Measurements from ENCODE around the gene PPFIA3.
A peak's percentile ranks its signal among the peaks of the same experiment; 100 is the strongest.

Gene PPFIA3

DNA sequence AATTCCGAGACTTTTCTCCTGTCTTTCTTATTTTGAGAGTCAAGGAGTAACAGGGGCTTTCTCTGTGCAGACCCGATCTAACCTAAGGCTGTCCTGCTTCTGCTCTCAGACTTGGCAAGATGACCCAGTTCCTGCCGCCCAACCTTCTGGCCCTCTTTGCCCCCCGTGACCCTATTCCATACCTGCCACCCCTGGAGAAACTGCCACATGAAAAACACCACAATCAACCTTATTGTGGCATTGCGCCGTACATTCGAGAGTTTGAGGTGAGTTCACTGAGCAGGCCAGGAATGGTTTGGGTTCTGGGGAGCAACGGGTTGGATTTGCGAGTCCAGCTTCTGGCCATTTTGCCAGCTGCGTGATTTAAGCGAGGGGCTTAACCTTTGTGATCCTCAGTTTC, 33.0 kb upstream of the PPFIA3 start:
- H3K4me3 Mint-ChIP-seq = peak overlapping the region; percentile 75 to 99 (median 80)
- peak overlapping the region; percentile 80 to 93 (median 92) for H3K27ac Mint-ChIP-seq
- peaks cover 24% of the 10 kb centered on the region for H3K4me1 Mint-ChIP-seq
- H3K9me3 Mint-ChIP-seq = no peaks in the 10 kb centered on the region
- peaks cover 38% of the 10 kb centered on the region for H3K36me3 Mint-ChIP-seq (ENCODE audit: low read depth)
- TF ChIP-seq, protein P1, sequence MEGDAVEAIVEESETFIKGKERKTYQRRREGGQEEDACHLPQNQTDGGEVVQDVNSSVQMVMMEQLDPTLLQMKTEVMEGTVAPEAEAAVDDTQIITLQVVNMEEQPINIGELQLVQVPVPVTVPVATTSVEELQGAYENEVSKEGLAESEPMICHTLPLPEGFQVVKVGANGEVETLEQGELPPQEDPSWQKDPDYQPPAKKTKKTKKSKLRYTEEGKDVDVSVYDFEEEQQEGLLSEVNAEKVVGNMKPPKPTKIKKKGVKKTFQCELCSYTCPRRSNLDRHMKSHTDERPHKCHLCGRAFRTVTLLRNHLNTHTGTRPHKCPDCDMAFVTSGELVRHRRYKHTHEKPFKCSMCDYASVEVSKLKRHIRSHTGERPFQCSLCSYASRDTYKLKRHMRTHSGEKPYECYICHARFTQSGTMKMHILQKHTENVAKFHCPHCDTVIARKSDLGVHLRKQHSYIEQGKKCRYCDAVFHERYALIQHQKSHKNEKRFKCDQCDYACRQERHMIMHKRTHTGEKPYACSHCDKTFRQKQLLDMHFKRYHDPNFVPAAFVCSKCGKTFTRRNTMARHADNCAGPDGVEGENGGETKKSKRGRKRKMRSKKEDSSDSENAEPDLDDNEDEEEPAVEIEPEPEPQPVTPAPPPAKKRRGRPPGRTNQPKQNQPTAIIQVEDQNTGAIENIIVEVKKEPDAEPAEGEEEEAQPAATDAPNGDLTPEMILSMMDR (IDR thresholded peaks at IDR 0.05; ENCODE audit: unreplicated experiment in 3 of 3) = no peak
- no peaks in the 10 kb centered on the region for H3K27me3 Mint-ChIP-seq (ENCODE audit: low read depth)

DNA sequence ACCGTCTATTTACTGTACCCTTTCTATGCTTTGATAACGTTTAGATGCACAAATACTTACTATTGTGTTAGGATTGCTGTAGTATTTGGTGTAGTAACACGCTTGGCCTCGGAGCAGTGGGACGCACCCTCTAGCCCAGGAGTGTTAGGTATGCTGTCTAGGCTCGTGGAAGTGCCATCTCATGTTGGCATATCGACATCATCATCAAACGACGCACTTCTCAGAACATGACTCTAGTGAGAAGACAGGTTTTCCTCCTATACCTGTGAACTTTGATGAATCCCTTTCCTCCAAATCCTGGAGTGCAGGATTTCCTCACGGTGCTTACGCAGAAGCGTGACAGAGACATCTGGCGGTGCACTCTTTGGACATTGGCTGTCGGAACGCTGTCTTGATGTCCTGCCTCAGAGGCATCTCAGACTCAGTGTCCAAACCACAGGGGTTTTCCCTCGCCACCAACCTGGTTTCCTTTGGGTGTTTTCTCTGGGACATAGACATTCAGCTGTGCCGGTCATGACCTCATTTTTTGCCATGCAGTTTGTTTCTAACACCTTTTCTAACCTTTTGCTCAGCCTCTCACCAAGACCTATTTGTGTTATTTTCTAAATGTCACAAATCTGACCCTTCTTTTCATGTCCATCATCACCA, 27.8 kb upstream of the PPFIA3 start:
- Mint-ChIP-seq H3K9me3 (no peaks in the 10 kb centered on the region), H3K4me3 (peak overlapping the region in 1 of 3 experiments; percentile 65), H3K27ac (no peak overlapping the region), H3K4me1 (peaks cover 23% of the 10 kb centered on the region), H3K27me3 (ENCODE audit: low read depth) (no peaks in the 10 kb centered on the region), H3K36me3 (ENCODE audit: low read depth) (peaks cover 72% of the 10 kb centered on the region)
- TF ChIP-seq, protein P1 (IDR thresholded peaks at IDR 0.05; ENCODE audit: unreplicated experiment in 3 of 3) = no peak

DNA sequence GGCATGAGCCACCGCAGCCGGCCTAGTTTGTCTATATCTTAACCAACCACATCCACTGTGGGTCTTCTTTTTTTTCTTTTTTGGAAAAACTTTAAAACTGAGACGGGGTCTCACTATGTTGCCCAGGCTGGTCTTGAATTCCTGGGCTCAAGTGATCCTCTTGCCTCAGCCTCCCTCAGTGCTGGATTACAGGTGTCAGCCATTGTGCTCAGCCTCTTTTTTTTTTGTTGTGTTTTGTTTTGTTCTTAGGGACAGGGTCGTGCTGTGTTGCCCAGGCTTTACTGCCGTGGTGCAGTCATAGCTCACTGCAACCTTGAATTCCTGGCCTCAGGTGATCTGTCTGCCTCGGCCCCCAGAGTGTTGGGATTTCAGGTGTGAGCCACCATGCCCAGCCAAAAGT, 26.7 kb upstream of the PPFIA3 start:
- TF ChIP-seq, protein P1 (IDR thresholded peaks at IDR 0.05; ENCODE audit: unreplicated experiment in 3 of 3) = no peak
- Mint-ChIP-seq H3K9me3 (no peaks in the 10 kb centered on the region), H3K27me3 (ENCODE audit: low read depth) (no peaks in the 10 kb centered on the region), H3K4me3 (no peak overlapping the region), H3K27ac (no peak overlapping the region), H3K36me3 (ENCODE audit: low read depth) (peaks cover 71% of the 10 kb centered on the region), H3K4me1 (peaks cover 14% of the 10 kb centered on the region)

DNA sequence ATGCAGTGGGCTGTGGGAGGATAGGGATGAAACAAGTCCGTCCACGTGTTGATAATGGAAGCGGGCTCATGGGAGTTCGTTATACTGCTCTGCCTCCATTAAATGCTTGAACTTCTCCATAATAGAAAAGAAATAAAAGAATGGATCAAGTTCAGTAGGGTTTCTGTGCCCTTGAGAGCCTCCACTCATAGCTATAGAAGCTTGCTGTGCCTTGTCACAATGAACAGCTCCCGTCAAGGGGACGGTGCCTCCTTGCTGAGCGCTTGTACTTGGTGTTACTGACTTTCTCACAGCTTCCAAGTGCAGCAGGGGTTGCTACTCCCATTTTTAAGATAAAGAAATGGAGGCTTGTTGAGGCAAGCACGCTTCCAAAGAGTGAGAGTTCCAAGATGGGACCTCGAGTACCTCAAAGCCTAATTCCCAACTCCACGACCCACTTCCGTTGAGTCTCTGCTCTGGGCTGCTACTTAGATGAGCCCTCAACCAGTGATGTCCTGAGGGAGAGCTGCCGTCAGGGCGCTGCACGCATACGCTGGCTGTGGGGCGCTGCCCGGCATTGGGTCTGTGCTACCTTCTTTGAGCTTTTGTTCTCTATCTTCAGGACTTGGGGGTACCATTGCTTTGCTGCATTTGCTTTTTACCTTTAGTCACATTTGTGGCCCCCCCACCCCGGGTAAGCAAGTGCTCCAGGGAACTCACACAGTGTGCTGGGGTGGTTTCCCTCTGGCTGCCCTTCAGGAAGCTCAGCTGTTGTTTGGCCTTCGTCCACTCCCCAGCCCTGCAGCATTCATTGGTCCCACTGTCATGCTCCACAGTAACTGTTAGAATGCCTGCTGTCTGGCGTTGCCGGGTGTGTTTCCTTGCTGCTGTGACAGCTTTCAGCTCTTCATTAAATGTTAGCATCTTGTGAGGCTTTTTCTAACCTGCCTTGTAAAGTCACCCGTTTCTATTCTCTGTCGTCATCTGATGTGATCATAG, 24.6 kb upstream of the PPFIA3 start:
- Mint-ChIP-seq H3K27me3 (ENCODE audit: low read depth) (no peaks in the 10 kb centered on the region), H3K4me3 (no peak overlapping the region), H3K9me3 (no peaks in the 10 kb centered on the region), H3K27ac (no peak overlapping the region), H3K4me1 (peaks cover 10% of the 10 kb centered on the region), H3K36me3 (ENCODE audit: low read depth) (peaks cover 76% of the 10 kb centered on the region)
- TF ChIP-seq, protein P1 (IDR thresholded peaks at IDR 0.05; ENCODE audit: unreplicated experiment in 3 of 3) = no peak

DNA sequence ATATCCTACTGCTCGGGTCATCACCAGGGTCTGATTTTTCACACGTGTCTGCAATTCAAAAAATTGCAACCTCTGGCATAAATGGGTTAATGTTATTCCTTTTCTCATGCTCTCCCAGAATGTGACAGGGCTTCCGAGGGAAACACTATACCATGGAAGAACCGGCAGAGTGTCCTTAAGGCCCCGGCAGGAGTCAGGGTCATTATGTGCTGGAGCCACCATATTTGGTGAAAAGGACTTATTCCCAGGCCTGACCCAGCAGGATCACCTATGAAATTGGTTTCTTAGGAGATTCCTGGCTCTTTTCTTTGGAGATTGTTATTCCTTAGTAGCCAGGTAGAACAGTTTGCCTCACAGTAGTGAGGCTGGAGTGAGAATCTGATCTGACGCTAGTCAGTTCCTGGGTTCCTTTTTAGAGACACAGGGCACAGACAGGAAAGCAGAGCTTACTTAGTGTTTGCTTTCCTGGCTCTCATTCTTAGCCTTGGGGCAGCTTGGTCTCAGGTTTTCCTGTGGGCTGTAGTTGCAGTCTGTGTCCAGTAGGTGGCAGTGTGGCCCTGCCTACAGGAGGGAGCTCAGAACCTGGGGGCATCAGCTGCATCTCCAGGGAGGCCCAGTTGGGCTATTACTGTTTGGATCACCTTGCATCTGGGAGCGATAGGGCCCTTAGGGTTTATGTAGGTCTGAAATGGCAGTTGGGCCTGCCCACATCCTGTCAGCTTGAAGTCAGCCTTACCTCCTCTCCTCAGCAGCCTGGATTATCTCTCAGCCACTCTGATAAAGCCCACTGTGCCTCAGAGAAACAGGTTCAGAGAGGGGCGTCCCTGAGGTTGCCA, 21.7 kb upstream of the PPFIA3 start:
- H3K4me1 Mint-ChIP-seq = peaks cover 14% of the 10 kb centered on the region
- TF ChIP-seq, protein P1 (IDR thresholded peaks at IDR 0.05; ENCODE audit: unreplicated experiment in 3 of 3) = peak; percentile 98 to 100 (median 99)
- no peak overlapping the region for H3K4me3 Mint-ChIP-seq
- no peaks in the 10 kb centered on the region for H3K9me3 Mint-ChIP-seq
- peaks cover 73% of the 10 kb centered on the region for H3K36me3 Mint-ChIP-seq (ENCODE audit: low read depth)
- H3K27ac Mint-ChIP-seq = no peak overlapping the region
- no peaks in the 10 kb centered on the region for H3K27me3 Mint-ChIP-seq (ENCODE audit: low read depth)

Data from nephron (organoid).